K562 (cell line): ENCODE measurements around the gene CCDC141. TPM values are rescaled to one million over a fixed set of nuclear protein-coding genes. Genes with fewer than 3 reads are reported as not detected.

Experiments used
- ATAC-seq: fragments of 200-7000 bp; cut with Tn5 transposase; 3 replicates; pipeline ENCODE4 v1.9.1; 2020; ENCODE audit warnings: moderate library complexity
- BruUV-seq: library from RNA; stranded (reverse); fragments of 400-500 nt; replicated peaks from 2 replicates; lab custom pipeline; 2021; lab: Mats Ljungman, UMichigan
- CTCF ChIA-PET: fragments of 300-600 bp; formaldehyde crosslinking; extraction: SDS; loops from one replicate; lab custom pipeline; 2021; ENCODE audit warnings: low intra/inter-chr PET ratio; lab: Yijun Ruan, JAX
- POLR2A ChIA-PET: fragments of 300-600, 350-650 bp; sonication (Branson Sonifier 250); formaldehyde crosslinking; extraction: SDS; loops from one replicate; lab custom pipeline; 2021; ENCODE audit warnings: antibody characterized with exemption, inconsistent platforms; lab: Yijun Ruan, JAX
- DNase-seq, 4 experiments: peaks; one replicate each; pipeline versions ENCODE4 v3.0.0 to v3.0.0-alpha.2; 2011 to 2018; ENCODE audit warnings: low spot score in 3 of 4, mixed read lengths in 3 of 4; ENCODE audit errors: extremely low read depth in 1 of 4
- FAIRE-seq: peaks from 2 replicates; lab custom pipeline; 2011; peaks lifted over from hg19 to GRCh38; lab: Jason Lieb, UNC
- H2AFZ ChIP-seq: 2 replicates; pipeline ENCODE4 v1.6.0; 2011; ENCODE audit warnings: low read depth, low read length, control low read depth, inconsistent platforms
- H3K27ac ChIP-seq: fragments of 200-600 bp; 3 replicates; pipeline ENCODE4 v1.8.0; 2011; ENCODE audit warnings: low read depth, mild to moderate bottlenecking, control low read depth, inconsistent platforms, low read length, moderate library complexity, mixed read lengths; ENCODE audit errors: extremely low read depth
- H3K27me3 ChIP-seq, 2 experiments: fragments of 300-600 bp in 1 of 2; 2 replicates in 1 of 2; 3 replicates in 1 of 2; pipeline versions ENCODE4 v1.6.0 to v1.8.0; 2011; ENCODE audit warnings: inconsistent platforms in 2 of 2, low read length in 2 of 2, mild to moderate bottlenecking in 1 of 2, mixed read lengths in 1 of 2, moderate library complexity in 1 of 2; ENCODE audit not compliant: control insufficient read depth in 2 of 2, insufficient read depth in 2 of 2
- H3K36me3 ChIP-seq: fragments of 300-600 bp; 3 replicates; pipeline ENCODE4 v1.8.0; 2011; ENCODE audit warnings: mild to moderate bottlenecking, low read length, inconsistent platforms; ENCODE audit not compliant: control insufficient read depth, insufficient read depth
- H3K4me1 ChIP-seq, 2 experiments: fragments of 200-600 bp in 1 of 2; replicated peaks in 1 of 2; 2 replicates in 1 of 2; 3 replicates in 1 of 2; pipeline versions ENCODE4 v1.5.1 to v1.8.0; 2011; ENCODE audit warnings: inconsistent platforms in 2 of 2, low read length in 2 of 2, mild to moderate bottlenecking in 1 of 2, mixed read lengths in 1 of 2, moderate library complexity in 1 of 2; ENCODE audit not compliant: control insufficient read depth in 2 of 2, insufficient read depth in 2 of 2
- H3K4me2 ChIP-seq: 2 replicates; pipeline ENCODE4 v1.6.1; 2011; ENCODE audit warnings: low read length, control low read depth, inconsistent platforms, mixed read lengths; ENCODE audit not compliant: insufficient read depth
- H3K4me3 ChIP-seq: fragments of 200-600 bp; sonication (generic), shearing (Covaris generic); 2 replicates; pipeline ENCODE4 v1.5.1; 2016; ENCODE audit warnings: control low read depth, inconsistent platforms
- H3K79me2 ChIP-seq: fragments of 200-600 bp; 3 replicates; pipeline ENCODE4 v1.8.0; 2011; ENCODE audit warnings: low read length, inconsistent platforms; ENCODE audit not compliant: control insufficient read depth, insufficient read depth
- H3K9ac ChIP-seq, 2 experiments: 2 replicates each; pipeline versions ENCODE4 v1.6.0 to v1.6.1; 2011; ENCODE audit warnings: low read depth in 2 of 2, low read length in 2 of 2, control low read depth in 1 of 2, inconsistent platforms in 1 of 2, mild to moderate bottlenecking in 1 of 2, mixed read lengths in 1 of 2; ENCODE audit not compliant: insufficient read depth in 1 of 2
- H3K9me1 ChIP-seq: one replicate; pipeline ENCODE4 v1.6.0; 2011; ENCODE audit warnings: inconsistent platforms, mild to moderate bottlenecking, low read length, moderate library complexity; ENCODE audit not compliant: control insufficient read depth, insufficient read depth
- H3K9me3 ChIP-seq: replicated peaks from 2 replicates; pipeline ENCODE4 v1.5.1; 2011; ENCODE audit warnings: low read depth, low read length, inconsistent platforms; ENCODE audit not compliant: control insufficient read depth, insufficient read depth
- H4K20me1 ChIP-seq: replicated peaks from 2 replicates; pipeline ENCODE4 v1.6.1; 2011; ENCODE audit warnings: low read length, inconsistent platforms, mixed read lengths; ENCODE audit not compliant: control insufficient read depth, insufficient read depth
- GTF2A2 ChIP-seq: IDR thresholded peaks from 2 replicates; pipeline ENCODE4 v1.6.1; 2016; ENCODE audit warnings: mild to moderate bottlenecking, missing genetic modification characterization, missing compliant biosample characterization
- NCOA1 ChIP-seq: fragments of 450-650 bp; IDR thresholded peaks from 2 replicates; pipeline ENCODE4 v1.6.1; 2016; ENCODE audit warnings: low read depth
- NFIC ChIP-seq: fragments of 450-650 bp; IDR thresholded peaks from 2 replicates; pipeline ENCODE4 v1.6.1; 2017; ENCODE audit warnings: mild to moderate bottlenecking, inconsistent platforms
- NONO ChIP-seq, 2 experiments: fragments of 200-400 bp in 1 of 2; fragments of 450-650 bp in 1 of 2; formaldehyde crosslinking in 1 of 2; IDR thresholded peaks; 2 replicates each; pipeline ENCODE4 v1.6.1; 2017; ENCODE audit warnings: low read depth in 2 of 2, mild to moderate bottlenecking in 2 of 2, moderate library complexity in 2 of 2, low read length in 1 of 2
- ZNF444 ChIP-seq: fragments of 250-450 bp; sonication (Bioruptor Pico); IDR thresholded peaks from 2 replicates; pipeline ENCODE4 v1.4.0; 2020; ENCODE audit warnings: mild to moderate bottlenecking, moderate library complexity
- WGBS: fragments of 100-300 bp; shearing (Covaris generic); methylation state at CpG from one replicate; pipeline ENCODE4 v1.1.6; 2016; ENCODE audit warnings: low coverage, mixed read lengths; ENCODE audit not compliant: insufficient coverage; ENCODE audit errors: missing lambda C conversion rate; 5-methylcytosine and 5-hydroxymethylcytosine counted together
- in situ Hi-C: fragments of 300-500 bp; cut with MboI; formaldehyde crosslinking; loops from 4 replicates; pipeline ENCODE4 v1.15.0; 2018; ENCODE audit warnings: inconsistent platforms, mixed read lengths
- intact Hi-C: fragments of 100-400 bp; cut with micrococcal nuclease; formaldehyde crosslinking; loops from 2 replicates; pipeline ENCODE4 v1.14.2; 2022
- polyA plus RNA-seq, 8 experiments: library from polyadenylated mRNA; depleted of rRNA in 4 of 8; stranded (reverse) in 5 of 8; unstranded in 3 of 8; fragments of >200 nt; fragmentation: Nextera tagmentation in 2 of 8; fragmentation: Illumina TruSeq in 1 of 8; extraction: Ambion mirVana in 2 of 8; extraction: Trizol in 1 of 8; gene quantifications; 2 replicates each; pipeline versions ENCODE4 v1.2.1 to v1.2.3, GENCODE V29; 2011 to 2014; ENCODE audit warnings: inconsistent platforms in 1 of 8, missing spikeins in 1 of 8
- total RNA-seq, 7 experiments: library from RNA; depleted of rRNA in 6 of 7; stranded (reverse); fragments of >200 nt in 6 of 7; fragmentation: Illumina TruSeq in 2 of 7; extraction: Trizol in 2 of 7; gene quantifications; 2 replicates each; pipeline versions ENCODE4 v1.2.1 to v1.2.3, GENCODE V29; 2011 to 2021; ENCODE audit warnings: low replicate concordance in 1 of 7
- TF ChIP-seq, protein P1 (sequence below): sonication (generic); formaldehyde crosslinking; IDR thresholded peaks from 2 replicates; pipeline ENCODE4 v1.8.0; 2022; ENCODE audit warnings: mild to moderate bottlenecking, low read depth, missing genetic modification reagents

CCDC141 gene
- total and polyA plus RNA-seq, 9 of the 15 experiments (the other 6 are each of a cell fraction or from before 2014, with no cell fraction given) = 0.09 TPM; not detected in 8

DNA sequence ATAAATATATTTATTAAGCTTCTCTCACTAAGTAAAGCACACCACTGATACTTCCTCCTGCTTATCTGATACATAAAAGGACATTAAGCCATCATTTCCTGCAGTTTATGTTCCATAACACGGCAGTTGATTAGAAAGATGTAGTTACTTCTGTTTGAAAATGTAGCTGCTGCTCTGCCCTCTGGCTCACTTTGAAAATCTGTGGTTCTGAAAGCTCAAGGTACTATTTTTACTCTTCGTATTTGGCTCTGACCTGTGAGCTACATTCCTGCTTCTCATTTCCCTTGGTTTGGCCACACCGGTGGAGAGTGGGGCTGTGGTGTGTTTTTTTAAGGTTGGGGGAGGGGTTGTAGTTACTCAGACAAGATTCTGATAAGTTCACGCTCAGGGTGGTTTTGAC is 229.9 kb downstream of the CCDC141 start (continued):
- TF ChIP-seq NCOA1 = no peak
- TF ChIP-seq, protein P1, sequence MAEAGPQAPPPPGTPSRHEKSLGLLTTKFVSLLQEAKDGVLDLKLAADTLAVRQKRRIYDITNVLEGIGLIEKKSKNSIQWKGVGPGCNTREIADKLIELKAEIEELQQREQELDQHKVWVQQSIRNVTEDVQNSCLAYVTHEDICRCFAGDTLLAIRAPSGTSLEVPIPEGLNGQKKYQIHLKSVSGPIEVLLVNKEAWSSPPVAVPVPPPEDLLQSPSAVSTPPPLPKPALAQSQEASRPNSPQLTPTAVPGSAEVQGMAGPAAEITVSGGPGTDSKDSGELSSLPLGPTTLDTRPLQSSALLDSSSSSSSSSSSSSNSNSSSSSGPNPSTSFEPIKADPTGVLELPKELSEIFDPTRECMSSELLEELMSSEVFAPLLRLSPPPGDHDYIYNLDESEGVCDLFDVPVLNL (CRISPR knock-in tag) = no peak
- no peak for TF ChIP-seq GTF2A2 (tag)

DNA sequence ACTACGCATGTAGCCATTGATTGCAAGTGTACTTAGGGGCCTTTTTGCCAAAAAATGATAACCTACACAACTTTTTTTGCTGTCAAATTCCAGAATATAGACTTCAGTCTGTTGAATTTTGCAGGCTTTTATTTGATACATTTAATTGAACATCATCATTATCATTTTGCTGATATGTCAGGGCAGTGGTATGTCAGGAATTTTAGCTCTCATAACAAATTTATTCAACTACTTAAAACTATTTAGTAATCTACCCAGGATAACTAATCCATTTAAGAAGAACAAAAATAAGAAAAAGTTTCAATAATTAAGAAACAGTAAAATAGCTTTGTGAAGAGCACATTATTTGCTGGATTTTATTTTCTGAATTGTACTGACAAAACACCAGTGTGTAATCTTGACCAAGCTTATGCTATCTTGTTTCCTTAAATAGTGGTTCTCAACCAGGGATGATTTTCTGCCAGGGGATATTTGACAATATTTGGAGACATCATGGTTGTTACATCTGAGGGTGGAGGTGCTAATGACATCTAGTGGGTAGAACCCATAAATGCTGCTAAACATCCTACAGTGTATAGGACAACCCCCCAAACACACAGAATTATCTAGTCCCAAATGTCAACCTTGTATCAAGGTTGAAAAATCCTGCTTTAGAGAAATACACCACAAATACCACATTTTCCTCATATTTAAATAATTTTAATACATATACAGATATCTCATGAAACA is 230.6 kb downstream of the CCDC141 start:
- Histone ChIP-seq H3K4me1 (no peaks in the 10 kb centered on the region), H3K9me1 (no peaks in the 10 kb centered on the region), H3K4me3 (no peak overlapping the region), H3K27ac (no peak overlapping the region), H2AFZ (no peak overlapping the region), H4K20me1 (no peaks in the 10 kb centered on the region), H3K9ac (no peak overlapping the region), H3K36me3 (no peaks in the 10 kb centered on the region), H3K27me3 (no peaks in the 10 kb centered on the region), H3K9me3 (no peaks in the 10 kb centered on the region), H3K4me2 (no peak overlapping the region), H3K79me2 (no peaks in the 10 kb centered on the region)
- ChIA-PET POLR2A (no interaction called here), CTCF (no interaction called here)
- no peak for DNase-seq
- intact Hi-C loops = no loop called here
- in situ Hi-C loops = no loop called here
- no peak for TF ChIP-seq NFIC
- no peak for TF ChIP-seq ZNF444
- no peak for TF ChIP-seq NONO (IDR thresholded peaks at IDR 0.05; ENCODE audit: low read depth in 2 of 2, low read length in 1 of 2)
- ATAC-seq = no peak; the same call in 2 of the 3 replicates
- WGBS = 0% methylated on average over 1 of the region's 1 CpG
- no TSS peak for BruUV-seq
- FAIRE-seq = no peak
